ENCODE data around the gene NRXN2. TPM values are rescaled to one million over a fixed set of nuclear protein-coding genes. Genes with fewer than 3 reads are reported as not detected.

Gene NRXN2
- total RNA-seq, 3 donors from 2014 or later: 3.9 to 42.0 (median 6.9) TPM

GRCh38 chr11:64601605-64602465 lies 121.2 kb downstream of the NRXN2 start:
- no peaks in the 10 kb centered on the region for H3K4me1 ChIP-seq (ENCODE audit: low read depth)
- H3K9me3 ChIP-seq: no peaks in the 10 kb centered on the region
- H3K4me3 ChIP-seq: no peak overlapping the region
- intact Hi-C loops (cut with DNase I, micrococcal nuclease): no loop called here
- ATAC-seq (no peak), DNase-seq (peak in 1 of 3 donors; percentile 17)
- H3K36me3 ChIP-seq (ENCODE audit: low read depth): no peaks in the 10 kb centered on the region
- TF ChIP-seq, protein P1, sequence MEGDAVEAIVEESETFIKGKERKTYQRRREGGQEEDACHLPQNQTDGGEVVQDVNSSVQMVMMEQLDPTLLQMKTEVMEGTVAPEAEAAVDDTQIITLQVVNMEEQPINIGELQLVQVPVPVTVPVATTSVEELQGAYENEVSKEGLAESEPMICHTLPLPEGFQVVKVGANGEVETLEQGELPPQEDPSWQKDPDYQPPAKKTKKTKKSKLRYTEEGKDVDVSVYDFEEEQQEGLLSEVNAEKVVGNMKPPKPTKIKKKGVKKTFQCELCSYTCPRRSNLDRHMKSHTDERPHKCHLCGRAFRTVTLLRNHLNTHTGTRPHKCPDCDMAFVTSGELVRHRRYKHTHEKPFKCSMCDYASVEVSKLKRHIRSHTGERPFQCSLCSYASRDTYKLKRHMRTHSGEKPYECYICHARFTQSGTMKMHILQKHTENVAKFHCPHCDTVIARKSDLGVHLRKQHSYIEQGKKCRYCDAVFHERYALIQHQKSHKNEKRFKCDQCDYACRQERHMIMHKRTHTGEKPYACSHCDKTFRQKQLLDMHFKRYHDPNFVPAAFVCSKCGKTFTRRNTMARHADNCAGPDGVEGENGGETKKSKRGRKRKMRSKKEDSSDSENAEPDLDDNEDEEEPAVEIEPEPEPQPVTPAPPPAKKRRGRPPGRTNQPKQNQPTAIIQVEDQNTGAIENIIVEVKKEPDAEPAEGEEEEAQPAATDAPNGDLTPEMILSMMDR (IDR thresholded peaks at IDR 0.05): no peak

DNA sequence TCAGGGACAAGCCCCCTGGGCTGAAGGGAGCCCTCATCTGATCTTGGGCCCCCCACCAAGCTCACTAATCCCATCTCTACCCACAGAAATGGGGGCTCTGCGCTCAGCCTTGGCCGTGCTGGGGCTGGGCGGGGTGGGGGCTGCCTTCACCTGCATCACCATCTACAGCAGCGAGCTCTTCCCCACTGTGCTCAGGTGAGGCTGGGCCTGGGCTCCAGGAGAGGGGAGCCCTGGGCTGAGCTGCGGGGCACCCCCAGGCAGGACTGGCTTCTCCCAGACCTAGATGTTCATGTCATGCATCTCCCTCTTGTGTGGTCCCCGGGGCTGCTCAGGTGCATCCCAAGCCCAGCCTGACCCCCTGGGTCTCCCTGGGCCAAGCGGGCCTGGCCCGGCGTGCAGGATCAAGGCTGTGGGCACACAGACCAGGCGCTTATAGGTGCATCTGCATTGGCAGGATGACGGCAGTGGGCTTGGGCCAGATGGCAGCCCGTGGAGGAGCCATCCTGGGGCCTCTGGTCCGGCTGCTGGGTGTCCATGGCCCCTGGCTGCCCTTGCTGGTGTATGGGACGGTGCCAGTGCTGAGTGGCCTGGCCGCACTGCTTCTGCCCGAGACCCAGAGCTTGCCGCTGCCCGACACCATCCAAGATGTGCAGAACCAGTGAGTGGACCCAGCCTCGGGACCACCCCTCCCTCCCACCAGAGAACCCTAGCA lies 122.6 kb downstream of the NRXN2 start:
- H3K4me3 ChIP-seq: no peak overlapping the region
- H3K9me3 ChIP-seq: no peaks in the 10 kb centered on the region
- H3K36me3 ChIP-seq (ENCODE audit: low read depth): no peaks in the 10 kb centered on the region
- H3K4me1 ChIP-seq (ENCODE audit: low read depth): no peaks in the 10 kb centered on the region
- intact Hi-C loops (cut with DNase I, micrococcal nuclease): no loop called here
- ATAC-seq (no peak), DNase-seq (peak in 1 of 3 donors; percentile 23)
- TF ChIP-seq, protein P1 (IDR thresholded peaks at IDR 0.05): no peak

GRCh38 chr11:64599698-64600211 lies 123.2 kb downstream of the NRXN2 start:
- intact Hi-C loops (cut with DNase I, micrococcal nuclease): no loop called here
- ATAC-seq (no peak), DNase-seq (peak in 2 of 3 donors; percentile 3 to 27)
- Histone ChIP-seq H3K4me1 (ENCODE audit: low read depth) (no peaks in the 10 kb centered on the region), H3K36me3 (ENCODE audit: low read depth) (no peaks in the 10 kb centered on the region), H3K4me3 (no peak overlapping the region), H3K9me3 (no peaks in the 10 kb centered on the region)
- TF ChIP-seq, protein P1 (IDR thresholded peaks at IDR 0.05): no peak

GRCh38 chr11:64598797-64599697 lies 124.0 kb downstream of the NRXN2 start:
- Histone ChIP-seq H3K36me3 (ENCODE audit: low read depth) (no peaks in the 10 kb centered on the region), H3K9me3 (no peaks in the 10 kb centered on the region), H3K4me3 (no peak overlapping the region), H3K4me1 (ENCODE audit: low read depth) (no peaks in the 10 kb centered on the region)
- intact Hi-C loops (cut with DNase I, micrococcal nuclease): no loop called here
- ATAC-seq: no peak
- TF ChIP-seq, protein P1 (IDR thresholded peaks at IDR 0.05): no peak
- peak in 2 of 3 donors; percentile 11 to 36 for DNase-seq
